ENCODE data around the gene IRF2BP2. TPM values are rescaled to one million over a fixed set of nuclear protein-coding genes. Genes with fewer than 3 reads are reported as not detected.
A peak's percentile ranks its signal among the peaks of the same experiment; 100 is the strongest.

Gene IRF2BP2
- total RNA-seq = 100 to 1,000 TPM in 4 of 9 donors, 10 to 100 TPM in 5; 76.7 to 126 (median 81.3) TPM
- 10 to 100 TPM; 36.1 to 77.4 TPM for polyA plus RNA-seq
- long read RNA-seq, donor 1, full-length matches to known transcripts = 47 of 118 reads
- long read RNA-seq, donor 1, partial matches to known transcripts = 0 of 118 reads
- long read RNA-seq, donor 1, other reads (novel, unspliced or antisense) = 71 of 118 reads
- long read RNA-seq, donor 2, full-length matches to known transcripts = 21 of 115 reads
- long read RNA-seq, donor 2, partial matches to known transcripts = 0 of 115 reads
- long read RNA-seq, donor 2, other reads (novel, unspliced or antisense) = 94 of 115 reads
- long read RNA-seq, donor 3, full-length matches to known transcripts = 45 of 105 reads
- long read RNA-seq, donor 3, partial matches to known transcripts = 0 of 105 reads
- long read RNA-seq, donor 3, other reads (novel, unspliced or antisense) = 60 of 105 reads

- Histone ChIP-seq H3K27me3 (no peaks in the 10 kb centered on the region), H3K9me3 (no peaks in the 10 kb centered on the region), H3K4me1 (peaks cover 9 to 47% (median 32%) of the 10 kb centered on the region in 12 donors), H3K4me3 (peak within 1 kb of the TSS; percentile 64 to 95 (median 85)), H3K36me3 (peaks cover 3 to 36% (median 26%) of the 10 kb centered on the region in 9 donors), H3K27ac (peak within 1 kb of the TSS; percentile 97 to 100 (median 99))
- 1% methylated on average over 18 to 62 of the region's 62 CpGs for WGBS, 4 donors
- intact Hi-C loops (cut with DNase I) = loop anchor here (1.0 to 10.0 kb wide), 23 partner anchors 67 to 473 kb away; no protein-coding TSS in a partner anchor
- TF ChIP-seq POLR2A (IDR thresholded peaks at IDR 0.05) (peak; percentile 39 to 90), CTCF (IDR thresholded peaks at IDR 0.05) (no peak)
- DNase-seq (peak; percentile 86 to 93 (median 88)), ATAC-seq (peak; percentile 17 to 57 (median 42))
Measured at GRCh38 chr1:234610061-234610665, at the start of gene IRF2BP2. IRF2BP2 (minus strand) TSS chr1:234610178; CDS start chr1:234609494, 684 bp downstream.

- WGBS, 4 donors = 88 to 92% (median 90%) methylated on average over 9 of the region's 9 CpGs
- Histone ChIP-seq H3K36me3 (no peaks in the 10 kb centered on the region), H3K4me1 (peaks cover 0 to 39% (median 0%) of the 10 kb centered on the region in 12 donors), H3K9me3 (no peaks in the 10 kb centered on the region), H3K4me3 (no peak overlapping the region), H3K27ac (no peak overlapping the region), H3K27me3 (no peaks in the 10 kb centered on the region)
- DNase-seq = no peak
- TF ChIP-seq POLR2A (IDR thresholded peaks at IDR 0.05) = no peak
- no peak for TF ChIP-seq CTCF (IDR thresholded peaks at IDR 0.05)
- peak in 2 of 4 donors; percentile 31 to 66 for ATAC-seq
- intact Hi-C loops (cut with DNase I) = loop anchor here in 1 of 10 donors (5.0 kb wide), 1 partner anchor 37 kb away; no protein-coding TSS in a partner anchor
Measured at GRCh38 chr1:234659538-234659937, 49.6 kb upstream of the IRF2BP2 start.

- H3K27me3 ChIP-seq = no peaks in the 10 kb centered on the region
- intact Hi-C loops (cut with DNase I) = loop anchor here in 1 of 10 donors (5.0 kb wide), 1 partner anchor 36 kb away; no protein-coding TSS in a partner anchor
- peak overlapping the region in 1 of 12 donors; percentile 85 for H3K27ac ChIP-seq
- H3K4me3 ChIP-seq = no peak overlapping the region
- WGBS, 4 donors = 65 to 79% (median 72%) methylated on average over 3 of the region's 3 CpGs
- no peak for DNase-seq
- no peaks in the 10 kb centered on the region for H3K36me3 ChIP-seq
- no peak for TF ChIP-seq CTCF (IDR thresholded peaks at IDR 0.05)
- TF ChIP-seq POLR2A (IDR thresholded peaks at IDR 0.05) = no peak
- no peaks in the 10 kb centered on the region for H3K9me3 ChIP-seq
- no peak for ATAC-seq
- peaks cover 0 to 33% (median 0%) of the 10 kb centered on the region in 12 donors for H3K4me1 ChIP-seq
Measured at GRCh38 chr1:234658138-234658537, 48.2 kb upstream of the IRF2BP2 start.
